HL-60/S4 (cell line): ENCODE measurements around the gene RPL28.
"Not testable (repeated sequence)": the region's sequence is repeated elsewhere in the genome, so short reads cannot be mapped to it uniquely, and the experiment has no call there.

Experiments used
- in situ Hi-C: fragments of 300-500 bp; cut with MboI; formaldehyde crosslinking; loops from 2 replicates; pipeline ENCODE4 v1.14.3; 2022; ENCODE audit warnings: low sequenced_read_pairs

Gene RPL28

DNA sequence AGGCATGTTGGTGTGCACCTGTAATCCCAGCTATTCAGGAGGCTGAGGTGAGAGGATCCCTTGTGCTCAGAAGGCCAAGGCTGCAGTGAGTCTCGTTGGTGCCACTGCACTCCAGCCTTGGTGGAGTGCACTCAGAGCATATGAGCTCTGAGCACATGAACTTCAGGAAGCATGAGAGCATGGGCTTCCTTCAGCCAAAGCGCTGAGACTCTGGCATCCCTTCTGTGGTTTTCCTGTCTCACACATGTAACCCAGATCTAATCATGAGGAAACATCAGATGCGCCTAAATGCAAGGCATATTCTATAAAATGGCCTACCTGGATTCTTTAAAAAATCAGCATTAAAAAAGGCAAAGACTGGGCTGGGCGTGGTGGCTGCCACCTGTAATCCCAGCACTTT is 35.5 kb downstream of the RPL28 start:
- in situ Hi-C loops: not testable (repeated sequence)

DNA sequence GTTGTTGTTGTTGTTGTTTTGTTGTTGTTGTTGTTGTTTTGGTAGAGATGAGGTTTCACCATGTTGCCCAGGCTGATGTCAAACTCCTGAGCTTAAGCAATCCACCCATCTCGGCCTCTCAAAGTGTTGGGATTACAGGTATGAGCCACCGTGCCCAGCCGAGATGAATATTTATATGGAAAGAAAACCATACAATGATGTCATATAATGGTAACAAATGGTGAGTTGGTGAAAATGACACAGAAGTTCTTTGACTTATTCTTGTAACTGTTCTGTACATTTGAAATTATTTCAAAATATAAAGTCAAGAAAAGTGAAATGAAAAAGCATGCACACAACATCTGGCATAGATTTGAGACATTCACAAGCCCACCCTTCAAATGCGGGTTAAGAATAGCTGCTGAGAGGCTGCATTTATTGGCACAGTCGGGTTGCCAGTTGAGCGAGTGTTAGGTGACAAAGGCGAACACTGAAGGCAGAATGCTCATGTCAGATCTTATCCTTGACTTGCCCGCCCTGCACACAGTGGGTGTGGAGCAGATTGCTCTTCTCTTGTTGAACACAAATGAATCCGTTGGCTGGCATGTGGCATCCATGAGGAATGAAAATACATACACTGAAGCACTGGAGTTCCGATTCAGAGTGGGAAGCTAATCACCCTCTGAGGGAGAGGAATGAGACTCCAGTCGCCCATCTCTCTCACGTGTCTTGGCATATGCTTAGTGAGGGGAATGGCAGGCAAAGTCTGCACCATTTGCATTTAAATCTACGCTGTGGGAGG is 37.7 kb downstream of the RPL28 start:
- in situ Hi-C loops: no loop called here

DNA sequence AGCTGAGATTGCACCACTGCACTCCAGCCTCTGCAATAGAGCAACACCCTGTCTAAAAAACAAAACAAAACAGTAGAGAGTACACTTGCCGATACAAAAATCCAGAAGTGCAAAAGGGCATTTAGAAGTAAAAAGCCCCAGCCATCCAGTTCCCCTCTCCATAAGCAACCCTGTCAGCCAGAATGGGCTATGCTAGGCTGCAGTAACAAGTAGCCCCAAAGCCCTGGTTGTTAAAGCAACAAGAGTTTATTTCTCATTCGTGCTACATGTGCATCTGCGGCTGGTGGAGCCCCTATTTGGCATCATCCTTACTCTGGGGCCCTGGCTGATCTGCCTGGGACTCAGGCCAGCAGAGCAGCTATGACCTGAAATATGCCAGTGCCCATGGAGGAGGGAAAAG is 38.8 kb downstream of the RPL28 start:
- in situ Hi-C loops: no loop called here

DNA sequence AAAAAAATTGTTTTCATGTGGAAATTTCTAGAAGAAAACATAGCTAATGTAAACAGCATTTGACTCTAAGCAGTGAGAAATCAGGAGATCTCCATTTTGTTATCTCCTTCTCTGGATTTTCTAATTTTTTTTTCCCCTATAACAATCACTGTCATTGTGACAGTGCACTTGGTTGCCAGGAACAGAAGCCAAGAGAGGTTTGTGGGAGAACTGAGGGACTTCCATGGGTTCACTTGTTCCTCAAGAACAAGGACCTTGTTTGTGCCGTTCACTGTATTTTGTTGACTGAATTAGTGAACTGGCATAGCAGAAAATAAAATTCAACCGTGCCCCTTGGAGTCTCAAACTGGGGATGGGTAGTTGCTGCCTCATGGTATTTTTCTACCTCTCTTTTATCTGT is 40.3 kb downstream of the RPL28 start:
- in situ Hi-C loops: no loop called here

DNA sequence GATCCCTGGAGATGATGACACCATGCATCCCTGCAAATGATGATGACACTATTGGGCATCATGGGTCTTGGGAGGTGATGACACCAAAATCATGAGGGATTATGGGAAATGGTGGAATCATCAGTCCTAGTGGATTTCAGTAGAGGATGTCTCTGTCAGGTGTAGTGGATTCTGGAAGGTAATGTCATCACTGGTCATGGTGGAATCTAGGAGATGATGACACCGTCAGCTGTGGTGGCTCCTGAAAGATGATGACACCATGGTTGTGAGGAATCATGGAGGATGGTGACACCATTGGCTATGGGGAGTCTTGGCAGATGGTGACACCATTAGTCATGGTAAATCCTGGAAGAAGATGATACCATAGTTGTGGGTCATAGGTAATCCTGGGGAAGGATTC is 45.5 kb downstream of the RPL28 start:
- in situ Hi-C loops: no loop called here

DNA sequence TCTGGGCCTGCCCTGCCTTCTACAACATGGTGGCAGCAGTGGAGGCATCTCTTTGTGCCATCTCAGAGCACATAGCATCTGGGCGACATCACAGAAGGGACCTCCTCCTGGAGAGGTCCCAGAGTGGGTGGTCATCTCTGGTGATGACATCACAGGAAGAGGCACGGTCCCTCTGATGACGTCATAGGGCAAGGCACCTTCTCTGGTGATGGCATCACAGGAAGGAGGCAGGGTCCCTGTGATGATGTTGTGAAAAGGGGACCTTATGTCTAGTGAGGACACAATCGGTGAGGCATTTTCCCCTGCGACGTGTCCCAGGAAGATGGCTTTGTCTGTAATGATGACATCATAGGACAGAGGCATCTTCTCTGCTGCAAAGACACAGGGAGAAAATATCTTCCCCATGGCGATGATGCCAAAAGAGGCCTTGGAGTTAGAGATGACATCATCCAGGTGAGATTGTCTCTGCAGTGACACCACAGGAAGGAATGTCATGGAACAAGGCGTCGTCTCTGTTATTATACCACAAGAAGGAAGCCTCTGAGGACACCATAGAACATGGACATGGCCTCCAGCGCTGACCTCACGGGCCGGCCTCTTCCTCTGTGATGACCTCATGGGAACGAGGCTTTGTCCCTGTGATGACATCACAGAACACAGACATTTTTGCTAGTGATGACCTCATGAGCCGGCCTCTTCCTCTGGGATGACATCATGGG is 46.7 kb downstream of the RPL28 start:
- in situ Hi-C loops: no loop called here

DNA sequence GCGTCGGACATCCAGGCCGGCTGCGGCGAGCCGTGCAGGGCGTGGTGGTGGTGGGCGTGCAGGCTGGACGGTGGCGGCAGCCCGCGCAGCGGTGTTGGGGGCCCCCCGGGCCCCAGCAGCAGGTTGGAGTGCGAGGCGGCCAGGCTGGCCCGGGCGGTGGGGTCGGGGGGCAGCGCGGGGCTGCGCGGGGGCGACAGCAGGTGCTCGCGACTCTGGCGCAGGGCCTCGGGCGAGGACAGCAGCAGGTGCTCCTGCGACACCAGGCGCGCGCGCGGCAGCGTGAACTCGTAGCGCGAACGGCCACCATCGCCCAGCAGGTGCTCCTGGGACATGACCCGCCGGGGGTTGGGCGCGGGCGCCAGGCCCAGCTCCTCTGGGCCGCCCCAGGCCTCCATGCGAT is 47.6 kb downstream of the RPL28 start:
- in situ Hi-C loops: no loop called here

DNA sequence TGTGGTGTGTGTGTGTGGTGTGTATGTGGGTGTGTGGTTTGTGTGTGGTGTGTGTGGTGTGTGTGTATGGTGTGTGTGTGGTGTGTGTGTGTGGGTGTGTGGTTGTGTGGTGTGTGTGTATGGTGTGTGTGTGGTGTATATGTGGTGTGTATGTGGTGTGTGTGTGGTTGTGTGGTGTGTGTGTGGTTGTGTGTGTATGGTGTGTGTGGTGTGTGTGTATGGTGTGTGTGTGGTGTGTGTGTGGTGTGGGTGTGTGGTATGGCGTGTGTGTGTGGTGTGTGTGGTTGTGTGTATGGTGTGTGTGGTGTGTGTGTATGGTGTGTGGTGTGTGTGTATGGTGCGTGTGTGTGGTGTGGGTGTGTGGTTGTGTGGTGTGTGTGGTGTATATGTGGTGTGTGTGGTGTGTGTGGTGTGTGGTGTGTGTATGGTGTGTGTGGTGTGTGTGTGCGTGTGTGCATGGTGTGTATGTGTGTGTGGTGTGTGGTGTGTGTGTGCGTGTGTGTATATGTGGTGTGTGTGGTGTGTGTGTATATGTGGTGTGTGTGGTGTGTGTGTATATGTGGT is 48.7 kb downstream of the RPL28 start:
- in situ Hi-C loops: no loop called here

DNA sequence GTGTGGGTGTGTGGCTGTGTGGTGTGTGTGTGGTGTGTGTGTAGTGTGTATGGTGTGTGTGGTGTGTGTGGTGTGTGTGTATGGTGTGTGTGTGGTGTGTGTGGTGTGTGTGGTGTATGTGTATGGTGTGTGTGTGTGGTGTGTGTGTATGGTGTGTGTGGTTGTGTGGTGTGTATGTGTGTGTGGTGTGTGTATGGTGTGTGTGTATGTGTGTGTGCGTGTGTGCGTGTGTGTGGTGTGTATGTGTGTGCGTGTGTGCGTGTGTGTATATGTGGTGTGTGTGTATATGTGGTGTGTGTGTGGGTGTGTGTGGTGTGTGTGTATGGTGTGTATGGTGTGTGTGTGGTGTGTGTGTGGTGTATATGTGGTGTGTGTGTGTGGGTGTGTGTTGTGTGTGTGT is 49.3 kb downstream of the RPL28 start:
- in situ Hi-C loops: no loop called here

DNA sequence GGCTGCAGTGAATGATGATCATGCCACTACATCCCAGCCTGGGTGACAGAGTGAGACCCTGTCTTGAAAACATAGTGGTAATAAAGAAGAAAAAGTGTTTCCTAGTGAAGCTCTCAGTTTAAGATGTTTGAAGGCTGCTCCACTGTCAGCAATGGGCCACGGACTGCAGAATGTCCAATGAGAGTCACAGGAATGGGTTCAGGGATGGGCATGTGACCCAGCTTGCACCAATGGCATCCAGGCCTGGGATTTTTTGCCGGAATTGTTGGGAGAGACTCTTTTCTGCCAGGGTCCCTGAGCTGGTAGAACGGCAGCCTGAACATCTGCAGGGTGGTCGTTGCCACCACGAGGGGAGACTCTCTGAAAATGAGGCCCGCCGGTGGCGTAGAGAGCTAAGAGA is 51.1 kb downstream of the RPL28 start:
- in situ Hi-C loops: no loop called here

DNA sequence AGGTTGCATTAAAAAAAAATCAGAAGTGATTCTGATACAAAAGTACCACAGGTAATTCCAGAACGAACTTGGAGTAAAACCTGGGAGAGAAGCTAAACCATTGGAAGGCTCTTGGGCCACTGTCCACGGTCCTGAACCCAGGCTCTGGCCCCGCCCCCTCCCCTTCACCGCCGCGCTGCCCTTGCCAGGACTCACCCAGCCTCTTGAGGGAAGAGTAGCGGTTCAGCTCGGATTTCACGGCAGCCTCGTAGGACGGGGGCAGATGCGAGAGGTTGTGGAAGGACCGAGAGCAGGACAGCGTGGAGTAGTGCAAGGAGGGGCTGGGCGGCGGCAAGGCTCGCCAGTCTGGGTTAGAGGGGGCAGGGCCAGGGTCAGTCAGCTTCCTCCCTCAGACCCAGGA is 51.7 kb downstream of the RPL28 start:
- in situ Hi-C loops: no loop called here

DNA sequence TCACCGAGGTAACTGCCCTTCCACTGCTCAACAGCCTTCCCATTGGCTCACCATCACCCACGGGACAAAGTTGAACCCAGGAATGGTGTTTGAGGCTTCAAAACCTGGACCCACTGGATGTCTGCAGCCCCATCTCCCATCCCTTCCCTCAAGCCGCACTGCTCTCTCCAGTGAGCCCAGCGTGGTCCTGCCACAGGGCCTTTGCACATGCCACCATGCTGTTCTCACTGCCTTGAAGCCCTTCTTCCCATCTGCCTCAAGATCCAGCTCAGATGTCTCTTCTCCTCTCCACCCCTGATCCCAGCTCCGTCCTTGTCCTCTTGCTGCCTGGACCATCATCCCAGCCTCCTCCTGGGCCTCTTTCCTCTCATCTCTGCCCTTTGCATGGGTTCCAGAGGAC is 53.3 kb downstream of the RPL28 start:
- in situ Hi-C loops: no loop called here

DNA sequence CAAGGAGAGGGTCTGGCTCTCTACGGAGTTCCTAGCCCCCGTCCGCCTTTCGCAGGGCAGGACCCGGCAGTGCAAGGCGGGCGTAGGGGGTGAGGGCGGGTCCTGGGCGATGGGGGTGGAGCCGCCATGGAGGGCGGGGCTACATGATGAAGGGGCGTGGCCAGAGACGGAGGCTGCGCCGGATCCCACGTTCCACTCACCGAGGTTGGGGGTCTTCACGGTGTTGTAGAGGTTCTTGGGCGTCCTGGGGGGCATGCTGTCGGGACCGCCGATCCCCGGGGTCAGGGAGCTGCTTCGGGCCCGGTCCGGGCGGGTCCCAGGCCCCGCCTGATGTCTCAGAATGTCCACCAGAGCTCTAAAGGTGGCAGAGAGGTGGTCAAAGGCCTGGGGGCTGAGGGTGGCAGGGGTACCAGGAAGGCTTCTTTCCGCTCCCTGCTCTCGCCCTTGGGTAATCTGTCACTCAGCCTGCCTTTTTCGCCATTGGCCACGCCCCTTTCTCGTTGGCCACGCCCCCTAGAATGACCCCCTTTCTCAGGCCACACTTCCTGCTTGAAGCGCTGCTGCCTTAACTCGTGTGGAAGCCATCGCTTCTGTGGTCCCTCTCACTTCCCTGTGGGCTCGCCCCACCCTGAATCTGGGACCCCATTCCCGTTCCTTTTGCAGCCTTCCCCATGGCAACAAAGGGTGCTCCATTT is 54.8 kb downstream of the RPL28 start:
- in situ Hi-C loops: no loop called here

DNA sequence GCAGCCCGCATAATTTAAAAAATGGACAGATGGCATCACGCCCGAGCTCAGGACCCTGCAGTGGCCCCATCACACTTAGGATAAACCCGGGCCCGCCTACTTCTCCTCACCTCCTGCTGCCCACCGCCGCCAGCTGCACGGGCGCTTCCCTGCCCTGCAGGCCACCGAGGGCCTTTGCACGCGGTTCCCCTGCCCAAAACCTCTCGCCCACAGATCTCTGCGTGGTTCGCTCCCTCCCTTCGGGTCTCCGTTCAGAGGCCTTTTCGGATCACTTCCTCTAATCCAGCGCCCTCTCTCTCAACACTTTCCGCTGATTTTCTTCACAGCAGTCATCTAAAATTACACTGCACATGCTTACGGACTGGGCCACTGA is 55.6 kb downstream of the RPL28 start:
- in situ Hi-C loops: no loop called here

DNA sequence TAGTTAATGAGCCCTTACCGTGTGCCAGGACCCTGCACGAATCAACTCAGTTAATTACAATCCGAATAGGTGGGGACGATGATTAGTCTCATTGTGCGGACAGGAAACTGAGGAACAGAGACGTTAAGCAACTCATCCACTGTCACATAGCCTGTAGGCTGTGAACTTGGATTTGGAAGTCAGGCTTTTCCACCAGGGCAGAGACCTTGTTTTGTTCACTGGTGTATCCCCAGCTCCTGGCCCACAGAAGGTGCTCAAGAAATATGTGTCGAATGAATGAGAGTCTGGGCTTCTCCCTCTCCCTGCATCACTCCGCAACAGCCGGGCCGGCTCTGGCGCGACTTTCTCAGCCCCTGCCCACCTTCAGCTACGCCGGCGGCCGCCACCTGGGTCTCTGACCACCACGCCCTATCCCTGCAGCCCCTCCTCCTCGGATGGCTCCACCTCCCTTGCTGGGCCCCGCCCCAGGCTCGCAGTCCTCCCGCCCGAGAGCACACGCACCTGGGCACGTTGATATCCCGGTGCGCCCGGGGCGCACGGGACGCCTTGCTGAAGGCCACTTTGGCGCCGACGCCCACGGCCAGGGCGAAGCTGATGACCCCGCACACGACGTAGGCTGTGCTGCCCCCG is 56.1 kb downstream of the RPL28 start:
- in situ Hi-C loops: no loop called here

DNA sequence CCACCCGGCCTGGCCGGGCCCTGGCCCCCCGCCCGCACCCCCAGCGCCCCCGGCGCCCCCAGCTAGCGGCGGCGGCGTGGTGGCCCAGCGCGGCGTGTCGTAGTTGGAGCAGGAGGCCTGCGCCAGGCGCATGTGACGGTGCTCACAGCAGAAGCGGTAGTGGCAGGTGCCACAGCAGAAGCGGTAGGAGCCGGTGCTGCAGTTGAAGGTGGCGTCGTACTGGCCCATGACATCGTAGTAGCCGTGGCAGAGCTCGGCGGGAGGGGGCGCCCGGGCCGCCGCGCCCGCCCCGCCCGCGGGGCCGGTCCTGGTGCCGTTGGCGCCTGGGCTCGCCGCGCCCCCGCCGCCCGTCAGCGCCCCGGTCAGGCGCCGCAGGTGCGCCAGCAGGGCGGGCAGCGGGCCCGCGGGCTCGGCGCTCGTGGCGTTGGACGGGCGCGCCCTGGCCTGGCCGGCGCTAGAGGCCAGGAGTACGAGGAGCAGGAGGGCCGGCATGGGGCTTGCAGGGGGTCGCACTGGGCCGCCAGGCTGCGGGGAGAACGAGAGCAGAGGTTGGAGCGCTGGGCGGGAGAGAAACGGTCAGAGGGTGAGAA is 56.7 kb downstream of the RPL28 start:
- in situ Hi-C loops: no loop called here

DNA sequence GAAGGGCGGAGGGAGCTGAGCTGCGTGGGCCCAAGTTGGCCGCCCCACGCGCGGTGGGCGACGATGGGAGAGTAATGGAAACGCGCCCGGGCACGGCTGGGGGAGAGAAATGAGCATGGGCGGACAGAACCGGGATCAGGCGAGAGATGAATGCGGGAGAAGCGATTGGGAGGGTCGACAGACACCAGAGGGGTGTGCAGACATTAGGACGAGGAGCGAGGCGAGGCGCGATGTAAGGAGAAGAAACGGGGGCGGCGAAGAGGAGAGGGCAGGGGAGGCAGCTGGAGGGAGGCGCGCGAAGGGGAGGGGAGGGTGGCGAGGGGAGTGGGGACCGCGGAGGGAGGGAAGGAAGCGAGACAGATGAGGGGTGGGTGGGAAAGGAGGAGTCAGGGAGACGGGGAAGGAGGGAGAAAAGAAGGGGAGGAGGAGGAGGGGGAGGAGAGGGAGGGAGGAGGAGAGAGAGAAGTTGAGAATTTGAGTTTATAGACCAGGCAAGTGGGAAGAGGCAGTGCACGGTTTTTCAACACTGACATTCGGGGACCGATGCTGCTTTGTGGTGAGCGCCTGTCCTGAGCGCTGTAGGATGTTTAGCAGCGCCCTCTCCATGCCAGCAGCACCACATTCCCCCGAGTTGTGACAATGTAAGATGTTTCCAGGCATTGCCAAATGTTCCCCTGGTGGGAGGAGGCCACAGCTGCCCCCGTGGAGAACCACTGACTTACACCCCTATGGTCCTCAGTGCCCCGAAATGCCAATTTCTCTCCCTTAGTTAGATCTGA is 57.5 kb downstream of the RPL28 start, which contains the start of gene SHISA7:
TSS of gene SHISA7 (minus strand) at position 256 of the 779 bp plus-strand sequence. CDS start 437 bp downstream, outside the sequence.
- in situ Hi-C loops: no loop called here

DNA sequence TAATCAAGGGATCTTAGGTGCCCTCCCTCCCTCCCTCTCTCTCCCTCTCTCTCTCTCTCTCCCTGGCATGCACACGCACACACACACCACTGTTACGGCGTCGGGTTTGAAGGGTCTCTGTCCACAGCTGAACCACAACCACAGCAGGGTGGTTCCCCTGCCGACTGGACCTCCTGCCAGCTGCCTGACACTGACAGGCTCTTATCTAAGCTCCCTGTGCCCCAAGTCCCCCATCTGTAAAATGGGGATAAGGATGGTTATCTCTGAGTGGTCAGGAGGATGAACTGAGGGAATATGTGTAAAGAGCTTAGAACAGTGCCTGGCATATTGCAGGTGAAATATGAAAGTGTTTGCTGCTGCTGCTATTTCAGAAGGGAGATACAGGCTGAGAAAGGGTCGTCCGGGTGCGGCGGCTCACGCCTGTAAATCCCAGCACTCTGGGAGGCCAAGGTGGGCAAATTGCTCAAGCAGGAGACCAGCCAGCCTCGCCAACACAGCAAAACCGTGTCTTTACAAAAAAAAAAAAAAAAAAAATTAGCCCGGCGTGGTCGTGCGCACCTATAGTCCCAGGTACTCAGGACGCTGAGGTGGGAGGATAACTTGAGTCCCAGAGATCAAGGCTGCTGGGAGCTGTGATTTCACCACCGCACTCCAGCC is 58.2 kb downstream of the RPL28 start:
- in situ Hi-C loops: no loop called here

DNA sequence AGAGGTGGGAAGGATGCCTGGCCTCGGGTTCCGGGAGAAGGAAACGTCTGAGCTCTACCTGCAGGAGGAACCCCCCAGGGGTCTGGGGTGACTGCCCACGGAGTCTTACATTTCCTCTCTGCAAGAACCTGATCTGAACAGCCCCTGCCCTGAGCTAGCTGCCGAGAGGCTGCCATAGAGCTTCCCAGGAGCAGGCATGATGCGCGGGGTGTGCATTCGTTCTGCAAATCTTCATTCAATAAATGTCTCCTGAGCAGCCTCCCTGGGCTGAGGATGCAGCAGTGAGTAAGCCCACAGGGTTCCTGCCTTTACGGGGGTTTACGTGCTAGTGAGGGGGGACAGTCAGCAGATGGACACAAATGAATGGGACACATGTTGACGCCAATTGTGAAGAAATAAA is 58.9 kb downstream of the RPL28 start:
- in situ Hi-C loops: no loop called here
